HS-5 (cell line): ENCODE results near the gene MARK3.

Source experiments
- DNase-seq: peaks from one replicate; pipeline ENCODE4 v3.0.0-alpha.2; 2012; ENCODE audit warnings: low read depth

Gene MARK3

GRCh38 chr14:103526914-103527248 is 141.7 kb downstream of the MARK3 start:
- no peak for DNase-seq

- DNase-seq: no peak
These were observed 142.4 kb downstream of the MARK3 start for GRCh38 chr14:103527408-103528145.

GRCh38 chr14:103528146-103528586 is 143.0 kb downstream of the MARK3 start:
- DNase-seq: no peak

GRCh38 chr14:103528587-103529382 is 143.6 kb downstream of the MARK3 start, which contains the start of gene TRMT61A:
TSS of gene TRMT61A (plus strand) at chr14:103529196. CDS start at chr14:103529979, 783 bp downstream.
- peak; percentile 48 for DNase-seq

GRCh38 chr14:103529383-103530365 is 144.5 kb downstream of the MARK3 start:
- no peak for DNase-seq

- no peak for DNase-seq
These were observed 145.2 kb downstream of the MARK3 start for GRCh38 chr14:103530390-103530789.

- no peak for DNase-seq
These were observed 145.6 kb downstream of the MARK3 start for GRCh38 chr14:103530831-103531230.

- DNase-seq: no peak
These were observed 146.4 kb downstream of the MARK3 start for GRCh38 chr14:103531421-103532215.

GRCh38 chr14:103532216-103533136 is 147.3 kb downstream of the MARK3 start:
- DNase-seq: no peak

- no peak for DNase-seq
These were observed 148.2 kb downstream of the MARK3 start for GRCh38 chr14:103533137-103533998.

- no peak for DNase-seq
These were observed 148.9 kb downstream of the MARK3 start for GRCh38 chr14:103533999-103534575.

GRCh38 chr14:103534576-103535061 is 149.4 kb downstream of the MARK3 start:
- DNase-seq: no peak

- DNase-seq: no peak
These were observed 150.1 kb downstream of the MARK3 start for GRCh38 chr14:103535081-103535890.

GRCh38 chr14:103535891-103536565 is 150.8 kb downstream of the MARK3 start:
- no peak for DNase-seq

- no peak for DNase-seq
These were observed 151.5 kb downstream of the MARK3 start for GRCh38 chr14:103536693-103537092.

- DNase-seq: no peak
These were observed 152.2 kb downstream of the MARK3 start for GRCh38 chr14:103537175-103537990.
